OCI-LY3 (cell line): ENCODE results near the gene ZNRD2.

ENCODE experiments used
- H2AFZ ChIP-seq: fragments of 200-600, 300-600 bp; shearing (Covaris generic); 2 replicates; pipeline ENCODE4 v1.6.0; 2014; ENCODE audit warnings: antibody characterized with exemption, low read depth, low read length
- H3K27ac ChIP-seq: fragments of 200-600, 300-600 bp; sonication (generic); 2 replicates; pipeline ENCODE4 v1.5.1; 2014; ENCODE audit warnings: mild to moderate bottlenecking, low read length, moderate library complexity, mixed read lengths
- H3K27me3 ChIP-seq: fragments of 200-600, 300-600 bp; sonication (generic); 2 replicates; pipeline ENCODE4 v1.6.1; 2014; ENCODE audit warnings: low read depth, low read length, mixed read lengths
- H3K36me3 ChIP-seq: fragments of 200-600, 300-600 bp; sonication (generic); replicated peaks from 2 replicates; pipeline ENCODE3; 2014; ENCODE audit warnings: low read depth, low read length, mixed read lengths
- H3K4me1 ChIP-seq: fragments of 300-600, 200-600 bp; sonication (generic); 2 replicates; pipeline ENCODE4 v1.6.1; 2014; ENCODE audit warnings: low read length, mixed read lengths
- H3K4me2 ChIP-seq: fragments of 200-600, 300-600 bp; sonication (generic); 2 replicates; pipeline ENCODE4 v1.6.1; 2014; ENCODE audit warnings: low read length, mixed read lengths
- H3K4me3 ChIP-seq: fragments of 300-600, 200-600 bp; sonication (generic); 2 replicates; pipeline ENCODE4 v1.5.1; 2014; ENCODE audit warnings: antibody characterized with exemption, mild to moderate bottlenecking, low read length, moderate library complexity
- H3K79me2 ChIP-seq: fragments of 300-600, 200-600 bp; shearing (Covaris generic); 2 replicates; pipeline ENCODE4 v1.6.1; 2014; ENCODE audit warnings: mild to moderate bottlenecking, low read length, mixed read lengths
- H3K9ac ChIP-seq: fragments of 300-600, 200-600 bp; shearing (Covaris generic); 2 replicates; pipeline ENCODE4 v1.6.0; 2014; ENCODE audit warnings: mild to moderate bottlenecking, low read length, moderate library complexity
- H3K9me3 ChIP-seq: fragments of 200-600, 300-600 bp; shearing (Covaris generic); 2 replicates; pipeline ENCODE4 v1.6.1; 2014; ENCODE audit warnings: low read length, mixed read lengths; ENCODE audit not compliant: insufficient read depth
- H4K20me1 ChIP-seq: fragments of 200-600, 300-600 bp; sonication (generic); 2 replicates; pipeline ENCODE4 v1.6.1; 2016; ENCODE audit warnings: low read length, mixed read lengths; ENCODE audit not compliant: insufficient read depth
- EZH2phosphoT487 ChIP-seq: fragments of 200-600 bp; shearing (Covaris generic); IDR thresholded peaks from 2 replicates; pipeline ENCODE4 v1.6.1; 2018; ENCODE audit warnings: antibody characterized with exemption, mixed run types, low read depth
- TF ChIP-seq, protein P1 (sequence below): fragments of 200-600, 300-600 bp; sonication (generic); IDR thresholded peaks from 2 replicates; pipeline ENCODE4 v1.5.1; 2014; ENCODE audit warnings: antibody characterized with exemption, low read length, low read depth

The ZNRD2 gene

GRCh38 chr11:65599216-65599954, 29.1 kb downstream of the ZNRD2 start:
- no peaks in the 10 kb centered on the region for H3K4me1 ChIP-seq
- no peaks in the 10 kb centered on the region for H3K9me3 ChIP-seq
- H4K20me1 ChIP-seq, result no peaks in the 10 kb centered on the region
- no peaks in the 10 kb centered on the region for H3K27me3 ChIP-seq
- H3K4me3 ChIP-seq, result no peak overlapping the region
- no peak overlapping the region for H3K27ac ChIP-seq
- no peaks in the 10 kb centered on the region for H3K79me2 ChIP-seq
- H3K36me3 ChIP-seq, result peaks cover 27% of the 10 kb centered on the region
- no peak overlapping the region for H3K4me2 ChIP-seq
- TF ChIP-seq EZH2phosphoT487, result no peak
- TF ChIP-seq, protein P1, sequence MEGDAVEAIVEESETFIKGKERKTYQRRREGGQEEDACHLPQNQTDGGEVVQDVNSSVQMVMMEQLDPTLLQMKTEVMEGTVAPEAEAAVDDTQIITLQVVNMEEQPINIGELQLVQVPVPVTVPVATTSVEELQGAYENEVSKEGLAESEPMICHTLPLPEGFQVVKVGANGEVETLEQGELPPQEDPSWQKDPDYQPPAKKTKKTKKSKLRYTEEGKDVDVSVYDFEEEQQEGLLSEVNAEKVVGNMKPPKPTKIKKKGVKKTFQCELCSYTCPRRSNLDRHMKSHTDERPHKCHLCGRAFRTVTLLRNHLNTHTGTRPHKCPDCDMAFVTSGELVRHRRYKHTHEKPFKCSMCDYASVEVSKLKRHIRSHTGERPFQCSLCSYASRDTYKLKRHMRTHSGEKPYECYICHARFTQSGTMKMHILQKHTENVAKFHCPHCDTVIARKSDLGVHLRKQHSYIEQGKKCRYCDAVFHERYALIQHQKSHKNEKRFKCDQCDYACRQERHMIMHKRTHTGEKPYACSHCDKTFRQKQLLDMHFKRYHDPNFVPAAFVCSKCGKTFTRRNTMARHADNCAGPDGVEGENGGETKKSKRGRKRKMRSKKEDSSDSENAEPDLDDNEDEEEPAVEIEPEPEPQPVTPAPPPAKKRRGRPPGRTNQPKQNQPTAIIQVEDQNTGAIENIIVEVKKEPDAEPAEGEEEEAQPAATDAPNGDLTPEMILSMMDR, result no peak
- no peak overlapping the region for H2AFZ ChIP-seq
- no peak overlapping the region for H3K9ac ChIP-seq

DNA sequence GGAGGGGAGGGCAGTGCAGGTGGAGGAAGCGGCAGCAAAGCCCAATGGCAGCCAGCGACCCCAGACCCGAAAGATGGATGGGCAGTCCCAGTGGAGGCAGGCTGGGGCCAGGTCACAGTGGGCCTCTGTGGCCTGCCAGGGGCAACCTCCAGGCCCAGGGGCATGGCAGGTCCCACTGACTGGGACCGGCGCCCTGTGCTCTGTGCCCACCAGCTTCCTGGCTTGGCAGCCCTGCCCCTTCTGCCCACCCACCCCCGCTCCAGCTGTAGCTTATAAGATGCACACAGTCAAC, 29.6 kb downstream of the ZNRD2 start:
- H3K4me1 ChIP-seq, result no peaks in the 10 kb centered on the region
- H3K27ac ChIP-seq, result no peak overlapping the region
- no peaks in the 10 kb centered on the region for H3K9me3 ChIP-seq
- H3K9ac ChIP-seq, result no peak overlapping the region
- TF ChIP-seq, protein P1, result no peak
- TF ChIP-seq EZH2phosphoT487, result no peak
- H3K79me2 ChIP-seq, result no peaks in the 10 kb centered on the region
- H3K27me3 ChIP-seq, result no peaks in the 10 kb centered on the region
- peaks cover 32% of the 10 kb centered on the region for H3K36me3 ChIP-seq
- no peak overlapping the region for H2AFZ ChIP-seq
- H3K4me3 ChIP-seq, result no peak overlapping the region
- H4K20me1 ChIP-seq, result no peaks in the 10 kb centered on the region
- H3K4me2 ChIP-seq, result no peak overlapping the region

- Histone ChIP-seq H3K27ac (no peak overlapping the region), H4K20me1 (no peaks in the 10 kb centered on the region), H3K4me3 (no peak overlapping the region), H3K4me2 (no peak overlapping the region), H3K9ac (no peak overlapping the region), H3K27me3 (no peaks in the 10 kb centered on the region), H3K36me3 (peaks cover 43% of the 10 kb centered on the region), H3K9me3 (no peaks in the 10 kb centered on the region), H3K4me1 (no peaks in the 10 kb centered on the region), H3K79me2 (no peaks in the 10 kb centered on the region), H2AFZ (no peak overlapping the region)
- TF ChIP-seq, protein P1, result no peak
- TF ChIP-seq EZH2phosphoT487, result no peak
These were observed 34.0 kb downstream of the ZNRD2 start for GRCh38 chr11:65604258-65604657.

DNA sequence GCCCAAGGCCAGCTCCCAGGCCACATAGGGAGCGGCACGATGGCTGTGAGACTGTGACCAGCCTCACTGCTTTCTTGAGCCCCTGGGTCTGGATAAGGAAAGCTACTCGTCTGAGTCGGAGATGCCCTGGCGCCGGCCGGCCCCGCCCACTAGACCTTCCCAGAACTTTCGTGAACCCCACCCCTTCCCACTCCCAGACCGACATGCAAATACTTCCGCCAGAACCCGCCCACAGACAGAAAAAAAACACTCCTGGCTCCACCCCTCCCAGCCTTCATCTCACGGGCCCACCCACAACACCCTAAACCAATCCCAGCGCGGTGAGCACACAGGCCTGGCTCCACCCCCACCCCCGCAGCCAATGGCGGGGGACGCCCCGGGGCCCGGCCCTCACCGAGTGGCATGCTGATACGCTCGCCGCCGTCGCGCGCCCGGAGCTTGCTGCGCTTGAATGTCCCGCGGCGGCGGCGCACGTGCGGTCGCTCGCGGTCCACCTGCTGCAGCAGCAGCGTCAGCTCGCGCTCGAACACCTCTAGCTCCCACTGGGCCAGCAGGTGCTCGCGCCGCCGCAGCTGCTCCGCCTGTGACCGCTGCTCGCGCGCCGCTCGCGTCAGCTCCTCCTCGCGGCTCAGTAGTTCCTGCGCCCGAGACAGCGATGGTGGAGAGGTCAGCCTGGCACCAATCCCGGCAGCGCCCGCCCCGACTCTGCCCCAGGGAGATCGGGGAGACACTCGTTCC, 36.8 kb downstream of the ZNRD2 start:
- H4K20me1 ChIP-seq, result peaks cover 4% of the 10 kb centered on the region

More for the DNA sequence above, 36.8 kb downstream of the ZNRD2 start:
- Histone ChIP-seq H3K9ac (no peak overlapping the region), H3K4me2 (no peak overlapping the region), H3K79me2 (peaks cover 17% of the 10 kb centered on the region), H3K4me1 (no peaks in the 10 kb centered on the region; the same call in 1 of the 2 replicates), H3K27ac (no peak overlapping the region), H3K36me3 (peaks cover 49% of the 10 kb centered on the region), H3K9me3 (no peaks in the 10 kb centered on the region), H3K4me3 (no peak overlapping the region), H2AFZ (no peak overlapping the region), H3K27me3 (no peaks in the 10 kb centered on the region)
- TF ChIP-seq EZH2phosphoT487, result no peak
- TF ChIP-seq, protein P1, result no peak
